Endothelial cell (in vitro differentiated cells): Measurements from ENCODE around the gene SREBF1. TPM values are rescaled to one million over a fixed set of nuclear protein-coding genes. Genes with fewer than 3 reads are reported as not detected.

ENCODE experiments used
- DNase-seq: peaks from one replicate; pipeline ENCODE4 v3.0.0; 2021; ENCODE audit warnings: low spot score
- H3K27ac Mint-ChIP-seq: one replicate; pipeline ENCODE4 v1.8.0; 2021; ENCODE audit warnings: mixed read lengths, inconsistent platforms; ENCODE audit not compliant: unreplicated experiment
- H3K27me3 Mint-ChIP-seq: one replicate; pipeline ENCODE4 v1.8.0; 2021; ENCODE audit warnings: mild to moderate bottlenecking, moderate library complexity, mixed read lengths, inconsistent platforms; ENCODE audit not compliant: unreplicated experiment
- H3K36me3 Mint-ChIP-seq: one replicate; pipeline ENCODE4 v1.8.0; 2021; ENCODE audit warnings: mild to moderate bottlenecking, low read depth, mixed read lengths, inconsistent platforms; ENCODE audit not compliant: unreplicated experiment
- H3K4me1 Mint-ChIP-seq: one replicate; pipeline ENCODE4 v1.8.0; 2021; ENCODE audit warnings: mild to moderate bottlenecking, mixed read lengths, inconsistent platforms; ENCODE audit not compliant: unreplicated experiment
- H3K4me3 Mint-ChIP-seq: one replicate; pipeline ENCODE4 v1.8.0; 2021; ENCODE audit warnings: mild to moderate bottlenecking, mixed read lengths, inconsistent platforms; ENCODE audit not compliant: unreplicated experiment
- H3K9me3 Mint-ChIP-seq: one replicate; pipeline ENCODE4 v1.8.0; 2021; ENCODE audit warnings: mixed read lengths, inconsistent platforms; ENCODE audit not compliant: unreplicated experiment
- total RNA-seq: library from RNA; stranded (reverse); fragmentation: NEBNext Ultra II Directional; extraction: Animal tissue kit (Norgen Biotek cat#: 25700); gene quantifications from one replicate; pipeline ENCODE4 v1.2.1, GENCODE V29; 2021; ENCODE audit not compliant: unreplicated experiment
- TF ChIP-seq, protein P1 (sequence below): fragments of 200-600 bp; sonication (generic); IDR thresholded peaks from one replicate; pipeline ENCODE4 v1.5.0; 2021; ENCODE audit warnings: antibody characterized with exemption; ENCODE audit not compliant: unreplicated experiment

SREBF1 gene
- total RNA-seq, 1 donor from 2014 or later: 146 TPM

DNA sequence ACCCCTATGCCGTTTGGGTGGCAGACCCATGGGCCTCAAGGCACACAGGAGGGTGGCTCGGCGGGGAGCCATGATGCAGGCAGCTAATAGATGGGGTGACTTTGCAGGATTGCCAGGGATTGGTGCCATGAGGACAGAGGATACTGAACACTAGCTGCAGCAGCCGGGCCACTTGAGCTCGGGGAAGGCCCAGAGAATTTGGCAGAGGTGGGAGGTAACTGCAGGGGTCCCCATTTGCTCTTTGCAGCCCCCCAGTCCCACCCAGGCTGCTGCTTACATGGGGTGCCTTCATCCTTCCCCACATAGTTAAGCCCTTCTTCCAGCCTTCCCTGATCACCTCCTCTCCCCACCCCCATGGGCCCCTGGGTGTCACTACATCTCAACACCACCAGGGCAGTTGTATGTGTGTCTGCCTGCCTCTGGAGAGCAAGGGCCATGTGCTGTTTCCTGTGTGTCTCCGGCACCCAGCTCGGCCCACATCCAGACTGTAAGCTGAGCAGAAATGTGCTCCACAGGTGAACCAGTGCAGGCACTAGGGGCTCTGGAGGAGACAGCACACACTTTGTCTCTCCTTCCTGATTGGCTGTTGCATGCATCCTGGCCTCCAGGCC, 52.0 kb downstream of the SREBF1 start:
- TF ChIP-seq, protein P1, sequence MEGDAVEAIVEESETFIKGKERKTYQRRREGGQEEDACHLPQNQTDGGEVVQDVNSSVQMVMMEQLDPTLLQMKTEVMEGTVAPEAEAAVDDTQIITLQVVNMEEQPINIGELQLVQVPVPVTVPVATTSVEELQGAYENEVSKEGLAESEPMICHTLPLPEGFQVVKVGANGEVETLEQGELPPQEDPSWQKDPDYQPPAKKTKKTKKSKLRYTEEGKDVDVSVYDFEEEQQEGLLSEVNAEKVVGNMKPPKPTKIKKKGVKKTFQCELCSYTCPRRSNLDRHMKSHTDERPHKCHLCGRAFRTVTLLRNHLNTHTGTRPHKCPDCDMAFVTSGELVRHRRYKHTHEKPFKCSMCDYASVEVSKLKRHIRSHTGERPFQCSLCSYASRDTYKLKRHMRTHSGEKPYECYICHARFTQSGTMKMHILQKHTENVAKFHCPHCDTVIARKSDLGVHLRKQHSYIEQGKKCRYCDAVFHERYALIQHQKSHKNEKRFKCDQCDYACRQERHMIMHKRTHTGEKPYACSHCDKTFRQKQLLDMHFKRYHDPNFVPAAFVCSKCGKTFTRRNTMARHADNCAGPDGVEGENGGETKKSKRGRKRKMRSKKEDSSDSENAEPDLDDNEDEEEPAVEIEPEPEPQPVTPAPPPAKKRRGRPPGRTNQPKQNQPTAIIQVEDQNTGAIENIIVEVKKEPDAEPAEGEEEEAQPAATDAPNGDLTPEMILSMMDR: no peak
- peaks cover 24% of the 10 kb centered on the region for H3K27me3 Mint-ChIP-seq
- H3K9me3 Mint-ChIP-seq: no peaks in the 10 kb centered on the region
- H3K36me3 Mint-ChIP-seq: no peaks in the 10 kb centered on the region
- H3K27ac Mint-ChIP-seq: no peak overlapping the region
- H3K4me1 Mint-ChIP-seq: peaks cover 25% of the 10 kb centered on the region
- H3K4me3 Mint-ChIP-seq: peak overlapping the region; percentile 76
- no peak for DNase-seq

DNA sequence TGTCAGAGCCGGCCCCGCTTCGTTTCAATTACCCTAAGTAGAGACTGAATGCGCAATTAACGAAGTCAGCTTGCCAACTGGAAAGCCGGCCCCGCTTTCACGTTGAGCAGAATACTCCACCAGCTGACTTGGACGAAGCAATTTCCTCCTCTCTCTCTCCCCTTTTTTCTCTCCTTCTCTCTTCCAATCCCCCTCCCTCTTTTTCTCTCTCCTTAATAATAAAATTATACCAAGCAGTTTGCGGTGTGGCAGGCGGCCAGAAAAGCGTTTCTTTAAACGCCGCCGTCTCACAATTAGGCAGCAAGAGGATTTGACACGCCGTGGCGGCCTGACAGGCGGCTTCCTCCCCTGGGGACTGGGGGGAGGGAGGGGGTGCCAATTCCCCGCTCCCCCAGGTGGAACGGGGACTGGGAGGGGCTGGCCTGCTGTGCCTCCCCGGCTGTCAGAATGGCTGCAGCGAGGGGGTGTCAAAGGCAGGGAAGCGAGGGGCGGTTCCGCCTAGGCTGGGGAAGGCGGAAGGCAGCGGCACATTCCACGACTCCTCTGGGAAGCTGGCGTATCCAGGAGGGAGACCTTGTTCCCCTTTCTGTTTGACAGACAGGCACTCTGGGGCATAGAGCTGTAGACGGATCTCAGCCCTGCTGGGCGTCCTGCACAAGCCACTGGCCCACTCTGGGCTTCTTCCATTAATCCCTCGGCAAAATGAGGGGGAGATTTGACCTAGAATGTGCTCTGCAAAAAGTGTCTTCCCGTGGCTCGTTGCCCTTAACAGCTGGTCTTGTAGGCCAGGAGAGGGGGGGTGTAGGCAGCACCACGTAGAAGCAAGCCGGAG, 52.7 kb downstream of the SREBF1 start:
- Mint-ChIP-seq H3K4me3 (peak overlapping the region; percentile 76), H3K27me3 (peaks cover 20% of the 10 kb centered on the region), H3K4me1 (peaks cover 25% of the 10 kb centered on the region), H3K27ac (no peak overlapping the region), H3K36me3 (no peaks in the 10 kb centered on the region), H3K9me3 (no peaks in the 10 kb centered on the region)
- peak; percentile 42 for DNase-seq
- TF ChIP-seq, protein P1: no peak

DNA sequence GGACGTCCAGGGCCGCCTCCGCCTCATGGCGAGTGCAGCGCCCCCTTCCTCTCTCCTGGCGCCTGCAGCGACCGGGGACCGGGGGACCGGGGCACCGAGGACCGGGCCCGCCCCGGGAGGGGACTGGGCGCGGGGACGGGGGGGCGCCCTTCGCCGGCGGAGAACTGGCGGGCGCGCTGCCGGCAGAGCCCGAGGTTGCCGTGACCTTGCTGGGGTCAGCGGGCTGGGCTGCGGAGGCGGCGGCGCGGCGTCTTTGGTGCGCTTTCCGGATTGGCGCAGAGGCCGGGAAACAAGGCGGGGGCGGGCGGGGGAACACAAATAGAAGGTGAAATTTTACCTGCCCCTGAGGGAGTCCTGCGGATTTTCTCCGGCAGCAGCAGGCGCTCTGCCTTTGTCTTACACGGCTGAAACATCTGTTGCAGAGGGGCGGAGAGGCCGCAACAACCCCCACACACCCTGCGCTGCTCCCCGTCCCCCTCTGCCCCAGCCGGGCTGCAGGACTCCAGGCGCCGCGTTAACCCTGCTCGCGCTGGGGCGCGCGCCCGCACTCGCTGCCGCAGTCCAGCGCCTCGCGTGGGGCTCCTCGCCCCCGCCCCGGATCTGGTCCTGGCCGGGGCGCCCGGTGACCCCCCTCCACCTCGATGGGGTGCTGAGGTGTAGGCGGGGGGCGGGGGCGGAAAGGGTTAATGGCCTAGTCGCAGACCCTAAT, 53.5 kb downstream of the SREBF1 start:
- Mint-ChIP-seq H3K4me1 (peaks cover 25% of the 10 kb centered on the region), H3K27me3 (peaks cover 20% of the 10 kb centered on the region), H3K36me3 (no peaks in the 10 kb centered on the region), H3K9me3 (no peaks in the 10 kb centered on the region), H3K27ac (no peak overlapping the region), H3K4me3 (no peak overlapping the region)
- peak; percentile 49 for DNase-seq
- TF ChIP-seq, protein P1: peak; percentile 40

DNA sequence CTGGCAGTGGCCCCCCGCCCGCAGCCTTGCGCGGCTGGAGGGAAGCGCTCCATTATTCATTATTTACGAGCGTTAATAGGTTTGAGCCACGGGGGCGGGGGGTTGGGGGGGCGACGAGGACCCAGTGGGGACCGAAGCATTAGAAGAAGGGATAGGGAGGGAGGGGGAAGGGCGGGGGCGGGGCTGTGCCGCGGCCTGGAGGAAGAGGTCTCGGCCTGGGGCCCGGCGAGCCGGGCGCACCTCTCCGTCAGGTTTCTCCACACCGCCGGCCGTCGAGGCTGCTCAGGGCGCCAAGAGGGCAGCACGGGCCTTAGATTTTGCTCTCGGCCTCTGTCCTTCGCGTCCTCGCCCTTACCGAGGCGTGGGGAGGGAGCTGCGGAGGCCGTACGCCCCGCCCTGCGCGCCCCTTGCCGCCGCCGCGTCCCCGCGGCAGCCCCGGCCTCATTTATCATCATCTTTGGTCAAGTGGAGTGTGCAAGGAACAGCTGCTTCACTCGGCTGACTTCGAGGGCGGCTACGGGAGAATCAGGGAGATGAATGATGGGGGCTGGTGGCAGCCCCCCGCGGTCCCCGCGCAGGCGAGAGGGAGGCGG, 54.2 kb downstream of the SREBF1 start:
- Mint-ChIP-seq H3K9me3 (no peaks in the 10 kb centered on the region), H3K27me3 (peaks cover 23% of the 10 kb centered on the region), H3K4me3 (no peak overlapping the region), H3K4me1 (peaks cover 25% of the 10 kb centered on the region), H3K36me3 (no peaks in the 10 kb centered on the region), H3K27ac (no peak overlapping the region)
- TF ChIP-seq, protein P1: no peak
- no peak for DNase-seq
